Thyroid gland (tissue), 4 donors: ENCODE measurements around the gene PLXNB1.

Source experiments
- CTCF ChIP-seq, 6 experiments: fragments of 200-600 bp in 3 of 6; fragments of 450-650 bp in 3 of 6; sonication (generic) in 3 of 6; IDR thresholded peaks; one replicate each; pipeline ENCODE4 v1.5.1; 2016 to 2019; ENCODE audit warnings: antibody characterized with exemption in 6 of 6, mild to moderate bottlenecking in 2 of 6, inconsistent platforms in 1 of 6, moderate library complexity in 1 of 6
- POLR2A ChIP-seq, 2 donors: fragments of 450-650 bp; IDR thresholded peaks; one replicate each; pipeline ENCODE4 v1.6.1; 2017; ENCODE audit warnings: antibody characterized with exemption in 2 of 2, mild to moderate bottlenecking in 2 of 2, moderate library complexity in 1 of 2

GRCh38 chr3:48416546-48416945 lies 13.3 kb downstream of the PLXNB1 start:
- TF ChIP-seq CTCF (IDR thresholded peaks at IDR 0.05) (no peak), POLR2A (IDR thresholded peaks at IDR 0.05) (no peak)
